Nephron progenitor cell (in vitro differentiated cells): ENCODE data around the gene PDS5B.

ENCODE experiments used
- DNase-seq: peaks from one replicate; pipeline ENCODE4 v3.0.0; 2021
- H3K27ac Mint-ChIP-seq: 2 replicates; pipeline ENCODE4 v1.8.0; 2021; ENCODE audit warnings: mild to moderate bottlenecking, moderate library complexity, mixed read lengths
- H3K27me3 Mint-ChIP-seq: 2 replicates; pipeline ENCODE4 v1.8.0; 2021; ENCODE audit warnings: mild to moderate bottlenecking, low read depth, mixed read lengths; ENCODE audit not compliant: poor library complexity
- H3K36me3 Mint-ChIP-seq: 2 replicates; pipeline ENCODE4 v1.8.0; 2021; ENCODE audit warnings: low read depth, mixed read lengths
- H3K4me1 Mint-ChIP-seq: 2 replicates; pipeline ENCODE4 v1.8.0; 2021; ENCODE audit warnings: mixed read lengths
- H3K4me3 Mint-ChIP-seq: 2 replicates; pipeline ENCODE4 v1.8.0; 2021; ENCODE audit warnings: mild to moderate bottlenecking, moderate library complexity, mixed read lengths
- H3K9me3 Mint-ChIP-seq: 2 replicates; pipeline ENCODE4 v1.8.0; 2021; ENCODE audit warnings: mild to moderate bottlenecking, moderate library complexity, mixed read lengths
- TF ChIP-seq, protein P1 (sequence below): fragments of 200-600 bp; sonication (generic); IDR thresholded peaks from 2 replicates; pipeline ENCODE4 v1.5.0; 2021; ENCODE audit warnings: antibody characterized with exemption

The PDS5B gene

DNA sequence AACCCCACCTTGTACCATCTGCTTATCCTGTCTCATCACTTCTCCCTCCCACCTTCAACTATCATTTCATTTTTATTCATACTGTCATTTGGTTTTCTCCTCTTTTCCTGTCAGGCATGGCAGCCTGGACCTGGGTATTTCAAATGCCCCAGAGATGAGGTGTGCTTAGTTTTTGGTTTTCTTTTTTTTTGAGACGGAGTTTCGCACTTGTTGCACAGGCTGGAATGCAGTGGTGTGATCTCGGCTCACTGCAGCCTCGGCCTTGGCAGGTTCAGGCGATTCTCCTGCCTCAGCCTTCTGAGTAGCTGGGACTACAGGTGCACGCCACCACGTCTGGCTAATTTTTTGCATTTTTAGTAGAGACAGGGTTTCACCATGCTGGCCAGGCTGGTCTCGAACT is 5.8 kb downstream of the PDS5B start:
- Mint-ChIP-seq H3K27me3 (no peaks in the 10 kb centered on the region), H3K27ac (no peak overlapping the region), H3K9me3 (peaks cover 19% of the 10 kb centered on the region), H3K36me3 (peaks cover 52% of the 10 kb centered on the region), H3K4me3 (no peak overlapping the region), H3K4me1 (peaks cover 36% of the 10 kb centered on the region)
- TF ChIP-seq, protein P1, sequence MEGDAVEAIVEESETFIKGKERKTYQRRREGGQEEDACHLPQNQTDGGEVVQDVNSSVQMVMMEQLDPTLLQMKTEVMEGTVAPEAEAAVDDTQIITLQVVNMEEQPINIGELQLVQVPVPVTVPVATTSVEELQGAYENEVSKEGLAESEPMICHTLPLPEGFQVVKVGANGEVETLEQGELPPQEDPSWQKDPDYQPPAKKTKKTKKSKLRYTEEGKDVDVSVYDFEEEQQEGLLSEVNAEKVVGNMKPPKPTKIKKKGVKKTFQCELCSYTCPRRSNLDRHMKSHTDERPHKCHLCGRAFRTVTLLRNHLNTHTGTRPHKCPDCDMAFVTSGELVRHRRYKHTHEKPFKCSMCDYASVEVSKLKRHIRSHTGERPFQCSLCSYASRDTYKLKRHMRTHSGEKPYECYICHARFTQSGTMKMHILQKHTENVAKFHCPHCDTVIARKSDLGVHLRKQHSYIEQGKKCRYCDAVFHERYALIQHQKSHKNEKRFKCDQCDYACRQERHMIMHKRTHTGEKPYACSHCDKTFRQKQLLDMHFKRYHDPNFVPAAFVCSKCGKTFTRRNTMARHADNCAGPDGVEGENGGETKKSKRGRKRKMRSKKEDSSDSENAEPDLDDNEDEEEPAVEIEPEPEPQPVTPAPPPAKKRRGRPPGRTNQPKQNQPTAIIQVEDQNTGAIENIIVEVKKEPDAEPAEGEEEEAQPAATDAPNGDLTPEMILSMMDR, result no peak
- DNase-seq, result no peak

- peaks cover 39% of the 10 kb centered on the region for H3K9me3 Mint-ChIP-seq
- TF ChIP-seq, protein P1, result no peak
- peaks cover 60% of the 10 kb centered on the region for H3K36me3 Mint-ChIP-seq
- H3K4me1 Mint-ChIP-seq, result peaks cover 21% of the 10 kb centered on the region
- no peaks in the 10 kb centered on the region for H3K27me3 Mint-ChIP-seq
- DNase-seq, result no peak
- H3K4me3 Mint-ChIP-seq, result no peak overlapping the region
- no peak overlapping the region for H3K27ac Mint-ChIP-seq
These were observed 8.0 kb downstream of the PDS5B start for GRCh38 chr13:32594157-32594738.

GRCh38 chr13:32595306-32595705 is 9.1 kb downstream of the PDS5B start:
- TF ChIP-seq, protein P1, result no peak
- Mint-ChIP-seq H3K36me3 (peaks cover 68% of the 10 kb centered on the region), H3K4me3 (no peak overlapping the region), H3K27ac (no peak overlapping the region), H3K9me3 (peaks cover 46% of the 10 kb centered on the region), H3K27me3 (peaks cover 3% of the 10 kb centered on the region), H3K4me1 (peaks cover 10% of the 10 kb centered on the region)
- no peak for DNase-seq

- TF ChIP-seq, protein P1, result no peak
- no peak overlapping the region for H3K4me3 Mint-ChIP-seq
- peaks cover 81% of the 10 kb centered on the region for H3K36me3 Mint-ChIP-seq
- H3K9me3 Mint-ChIP-seq, result peaks cover 93% of the 10 kb centered on the region
- H3K4me1 Mint-ChIP-seq, result no peaks in the 10 kb centered on the region
- H3K27me3 Mint-ChIP-seq, result peaks cover 3% of the 10 kb centered on the region
- H3K27ac Mint-ChIP-seq, result no peak overlapping the region
- no peak for DNase-seq
These were observed 14.6 kb downstream of the PDS5B start for GRCh38 chr13:32600890-32601289.

DNA sequence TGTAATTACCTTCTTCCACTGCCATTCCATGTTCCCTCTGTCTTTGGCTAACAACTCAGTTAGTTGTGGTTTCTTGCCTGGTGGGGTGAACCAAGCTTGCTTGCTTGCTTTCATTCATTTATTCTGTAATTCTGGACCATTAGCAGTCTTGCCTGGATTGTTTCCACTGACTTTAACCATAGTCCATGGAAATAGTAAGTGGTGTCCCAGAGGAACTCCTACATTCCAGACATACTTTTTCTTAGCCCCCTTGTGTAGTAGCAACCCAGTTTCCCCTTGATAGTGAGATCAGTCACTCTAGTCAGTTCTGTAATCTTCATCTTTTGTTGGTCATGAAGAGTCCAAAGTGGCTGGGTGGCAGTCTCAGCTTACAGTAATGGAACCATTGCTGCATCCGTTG is 23.2 kb downstream of the PDS5B start:
- Mint-ChIP-seq H3K27ac (no peak overlapping the region), H3K36me3 (peaks cover 96% of the 10 kb centered on the region), H3K27me3 (peaks cover 2% of the 10 kb centered on the region), H3K4me1 (no peaks in the 10 kb centered on the region), H3K4me3 (no peak overlapping the region), H3K9me3 (peaks cover 98% of the 10 kb centered on the region)
- TF ChIP-seq, protein P1, result no peak
- DNase-seq, result no peak

- no peak overlapping the region for H3K27ac Mint-ChIP-seq
- no peak for DNase-seq
- TF ChIP-seq, protein P1, result no peak
- H3K36me3 Mint-ChIP-seq, result peaks cover 96% of the 10 kb centered on the region
- peaks cover 2% of the 10 kb centered on the region for H3K27me3 Mint-ChIP-seq
- peaks cover 97% of the 10 kb centered on the region for H3K9me3 Mint-ChIP-seq
- H3K4me1 Mint-ChIP-seq, result no peaks in the 10 kb centered on the region
- H3K4me3 Mint-ChIP-seq, result no peak overlapping the region
These were observed 24.3 kb downstream of the PDS5B start for GRCh38 chr13:32610538-32610937.
